ENCODE measurements around the gene ZNF311.

GRCh38 chr6:28996844-28997510, 8.1 kb downstream of the ZNF311 start:
- no peak for TF ChIP-seq POLR2A (IDR thresholded peaks at IDR 0.05)
- TF ChIP-seq, protein P1, sequence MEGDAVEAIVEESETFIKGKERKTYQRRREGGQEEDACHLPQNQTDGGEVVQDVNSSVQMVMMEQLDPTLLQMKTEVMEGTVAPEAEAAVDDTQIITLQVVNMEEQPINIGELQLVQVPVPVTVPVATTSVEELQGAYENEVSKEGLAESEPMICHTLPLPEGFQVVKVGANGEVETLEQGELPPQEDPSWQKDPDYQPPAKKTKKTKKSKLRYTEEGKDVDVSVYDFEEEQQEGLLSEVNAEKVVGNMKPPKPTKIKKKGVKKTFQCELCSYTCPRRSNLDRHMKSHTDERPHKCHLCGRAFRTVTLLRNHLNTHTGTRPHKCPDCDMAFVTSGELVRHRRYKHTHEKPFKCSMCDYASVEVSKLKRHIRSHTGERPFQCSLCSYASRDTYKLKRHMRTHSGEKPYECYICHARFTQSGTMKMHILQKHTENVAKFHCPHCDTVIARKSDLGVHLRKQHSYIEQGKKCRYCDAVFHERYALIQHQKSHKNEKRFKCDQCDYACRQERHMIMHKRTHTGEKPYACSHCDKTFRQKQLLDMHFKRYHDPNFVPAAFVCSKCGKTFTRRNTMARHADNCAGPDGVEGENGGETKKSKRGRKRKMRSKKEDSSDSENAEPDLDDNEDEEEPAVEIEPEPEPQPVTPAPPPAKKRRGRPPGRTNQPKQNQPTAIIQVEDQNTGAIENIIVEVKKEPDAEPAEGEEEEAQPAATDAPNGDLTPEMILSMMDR (IDR thresholded peaks at IDR 0.05), result no peak

Data from sigmoid colon (tissue), 3 donors.